NB4 (cell line): ENCODE results near the gene VWA3B.

Experiments
- POLR2A ChIP-seq: IDR thresholded peaks from 2 replicates; pipeline ENCODE4 v1.6.1; 2011; ENCODE audit warnings: mild to moderate bottlenecking; ENCODE audit not compliant: insufficient read length; ENCODE audit errors: extremely low read depth
- TF ChIP-seq, protein P1 (sequence below): IDR thresholded peaks from one replicate; pipeline ENCODE4 v1.5.1; 2012; ENCODE audit warnings: low read depth, low read length
- TF ChIP-seq, protein P2 (sequence below): IDR thresholded peaks from 2 replicates; pipeline ENCODE4 v1.6.1; 2011; ENCODE audit warnings: low read depth, low read length

DNA sequence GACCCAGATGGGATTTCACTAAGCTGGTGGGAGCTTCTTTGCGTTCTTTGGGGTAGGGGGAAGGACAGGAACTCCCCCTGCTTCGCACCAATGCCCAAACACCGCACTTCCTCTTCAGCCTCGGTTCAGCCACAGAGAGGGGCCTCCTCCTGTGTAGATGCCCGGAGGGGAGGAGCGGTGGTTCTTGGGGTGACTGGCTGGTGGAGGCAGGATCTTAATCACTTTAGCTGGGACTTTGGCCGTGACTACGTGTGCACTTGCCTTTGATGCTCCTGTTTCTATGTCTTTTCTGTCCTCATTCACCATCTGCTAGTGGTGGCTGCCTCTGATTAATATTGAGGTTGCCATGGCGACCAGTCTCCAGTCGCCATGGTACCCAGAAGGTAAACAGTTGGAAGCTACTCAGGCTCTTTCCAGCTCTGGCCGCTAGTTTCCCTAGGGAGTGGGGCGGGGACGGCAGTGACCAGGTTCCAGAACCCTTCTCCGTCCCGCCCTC, 261.1 kb downstream of the VWA3B start:
- TF ChIP-seq, protein P1, sequence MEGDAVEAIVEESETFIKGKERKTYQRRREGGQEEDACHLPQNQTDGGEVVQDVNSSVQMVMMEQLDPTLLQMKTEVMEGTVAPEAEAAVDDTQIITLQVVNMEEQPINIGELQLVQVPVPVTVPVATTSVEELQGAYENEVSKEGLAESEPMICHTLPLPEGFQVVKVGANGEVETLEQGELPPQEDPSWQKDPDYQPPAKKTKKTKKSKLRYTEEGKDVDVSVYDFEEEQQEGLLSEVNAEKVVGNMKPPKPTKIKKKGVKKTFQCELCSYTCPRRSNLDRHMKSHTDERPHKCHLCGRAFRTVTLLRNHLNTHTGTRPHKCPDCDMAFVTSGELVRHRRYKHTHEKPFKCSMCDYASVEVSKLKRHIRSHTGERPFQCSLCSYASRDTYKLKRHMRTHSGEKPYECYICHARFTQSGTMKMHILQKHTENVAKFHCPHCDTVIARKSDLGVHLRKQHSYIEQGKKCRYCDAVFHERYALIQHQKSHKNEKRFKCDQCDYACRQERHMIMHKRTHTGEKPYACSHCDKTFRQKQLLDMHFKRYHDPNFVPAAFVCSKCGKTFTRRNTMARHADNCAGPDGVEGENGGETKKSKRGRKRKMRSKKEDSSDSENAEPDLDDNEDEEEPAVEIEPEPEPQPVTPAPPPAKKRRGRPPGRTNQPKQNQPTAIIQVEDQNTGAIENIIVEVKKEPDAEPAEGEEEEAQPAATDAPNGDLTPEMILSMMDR, result no peak
- TF ChIP-seq POLR2A, result no peak
- TF ChIP-seq, protein P2, sequence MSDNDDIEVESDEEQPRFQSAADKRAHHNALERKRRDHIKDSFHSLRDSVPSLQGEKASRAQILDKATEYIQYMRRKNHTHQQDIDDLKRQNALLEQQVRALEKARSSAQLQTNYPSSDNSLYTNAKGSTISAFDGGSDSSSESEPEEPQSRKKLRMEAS, result no peak
